HEK293 (cell line): ENCODE data around the gene NELL1.

Source experiments
- TCF7L2 ChIP-seq: IDR thresholded peaks from 2 replicates; pipeline ENCODE4 v1.6.1; 2011; ENCODE audit warnings: low read depth, mild to moderate bottlenecking, inconsistent platforms, low read length, moderate library complexity, borderline replicate concordance
- ZNF132 ChIP-seq: fragments of 450-650 bp; formaldehyde crosslinking; IDR thresholded peaks from 2 replicates; pipeline ENCODE4 v1.5.1; 2017; ENCODE audit warnings: missing biosample characterization, missing genetic modification characterization, borderline replicate concordance
- ZNF394 ChIP-seq: fragments of 450-650 bp; formaldehyde crosslinking; IDR thresholded peaks from 2 replicates; pipeline ENCODE4 v1.5.1; 2016; ENCODE audit warnings: missing biosample characterization, missing genetic modification characterization, mild to moderate bottlenecking, moderate library complexity, borderline replicate concordance
- ZNF549 ChIP-seq: fragments of 450-650 bp; IDR thresholded peaks from 2 replicates; pipeline ENCODE4 v1.5.1; 2018; ENCODE audit warnings: missing biosample characterization, missing genetic modification characterization, mild to moderate bottlenecking, inconsistent platforms, moderate library complexity
- ZNF621 ChIP-seq: fragments of 450-650 bp; formaldehyde crosslinking; IDR thresholded peaks from 2 replicates; pipeline ENCODE4 v1.5.1; 2017; ENCODE audit warnings: missing biosample characterization, missing genetic modification characterization
- ZNF658 ChIP-seq: fragments of 450-650 bp; formaldehyde crosslinking; IDR thresholded peaks from 2 replicates; pipeline ENCODE4; 2016; ENCODE audit warnings: missing biosample characterization, missing genetic modification characterization
- ZNF670 ChIP-seq: fragments of 450-650 bp; formaldehyde crosslinking; IDR thresholded peaks from 2 replicates; pipeline ENCODE4 v1.5.1; 2016; ENCODE audit warnings: missing biosample characterization, missing genetic modification characterization, low read depth
- TF ChIP-seq, protein P1 (sequence below): fragments of 450-650 bp; formaldehyde crosslinking; conservative IDR thresholded peaks from 2 replicates; pipeline ENCODE4 v1.5.1; 2016; ENCODE audit warnings: low read depth, missing biosample characterization, missing genetic modification characterization
- TF ChIP-seq, protein P2 (sequence below): fragments of 450-650 bp; formaldehyde crosslinking; IDR thresholded peaks from 2 replicates; pipeline ENCODE4 v1.5.1; 2016; ENCODE audit warnings: missing biosample characterization, missing genetic modification characterization
- TF ChIP-seq, protein P3 (sequence below): fragments of 450-650 bp; formaldehyde crosslinking; IDR thresholded peaks from 2 replicates; pipeline ENCODE4 v1.5.1; 2016; ENCODE audit warnings: missing biosample characterization, missing genetic modification characterization
- TF ChIP-seq, protein P4 (sequence below): fragments of 450-650 bp; formaldehyde crosslinking; IDR thresholded peaks from 2 replicates; pipeline ENCODE4 v1.5.1; 2016; ENCODE audit warnings: missing biosample characterization, missing genetic modification characterization

DNA sequence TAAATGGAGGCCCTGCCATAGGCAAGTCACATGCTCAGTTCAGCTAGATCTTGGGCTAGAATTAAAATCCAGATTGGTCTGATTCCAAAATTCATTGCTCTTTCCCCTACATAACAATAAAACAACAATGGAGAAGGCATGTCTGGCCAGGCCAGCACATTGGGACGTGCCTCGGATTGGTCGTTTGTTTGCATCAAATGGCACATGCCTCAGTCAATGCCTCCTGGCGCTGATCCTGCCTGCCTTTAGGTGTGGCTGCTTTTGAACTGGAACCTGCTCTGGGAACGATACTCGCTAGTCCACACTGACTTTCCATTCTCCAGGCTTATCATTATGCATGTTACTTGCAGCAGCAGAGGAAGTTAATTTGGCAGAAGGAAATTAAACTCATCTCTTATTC lies 322.1 kb downstream of the NELL1 start:
- TF ChIP-seq, protein P1, sequence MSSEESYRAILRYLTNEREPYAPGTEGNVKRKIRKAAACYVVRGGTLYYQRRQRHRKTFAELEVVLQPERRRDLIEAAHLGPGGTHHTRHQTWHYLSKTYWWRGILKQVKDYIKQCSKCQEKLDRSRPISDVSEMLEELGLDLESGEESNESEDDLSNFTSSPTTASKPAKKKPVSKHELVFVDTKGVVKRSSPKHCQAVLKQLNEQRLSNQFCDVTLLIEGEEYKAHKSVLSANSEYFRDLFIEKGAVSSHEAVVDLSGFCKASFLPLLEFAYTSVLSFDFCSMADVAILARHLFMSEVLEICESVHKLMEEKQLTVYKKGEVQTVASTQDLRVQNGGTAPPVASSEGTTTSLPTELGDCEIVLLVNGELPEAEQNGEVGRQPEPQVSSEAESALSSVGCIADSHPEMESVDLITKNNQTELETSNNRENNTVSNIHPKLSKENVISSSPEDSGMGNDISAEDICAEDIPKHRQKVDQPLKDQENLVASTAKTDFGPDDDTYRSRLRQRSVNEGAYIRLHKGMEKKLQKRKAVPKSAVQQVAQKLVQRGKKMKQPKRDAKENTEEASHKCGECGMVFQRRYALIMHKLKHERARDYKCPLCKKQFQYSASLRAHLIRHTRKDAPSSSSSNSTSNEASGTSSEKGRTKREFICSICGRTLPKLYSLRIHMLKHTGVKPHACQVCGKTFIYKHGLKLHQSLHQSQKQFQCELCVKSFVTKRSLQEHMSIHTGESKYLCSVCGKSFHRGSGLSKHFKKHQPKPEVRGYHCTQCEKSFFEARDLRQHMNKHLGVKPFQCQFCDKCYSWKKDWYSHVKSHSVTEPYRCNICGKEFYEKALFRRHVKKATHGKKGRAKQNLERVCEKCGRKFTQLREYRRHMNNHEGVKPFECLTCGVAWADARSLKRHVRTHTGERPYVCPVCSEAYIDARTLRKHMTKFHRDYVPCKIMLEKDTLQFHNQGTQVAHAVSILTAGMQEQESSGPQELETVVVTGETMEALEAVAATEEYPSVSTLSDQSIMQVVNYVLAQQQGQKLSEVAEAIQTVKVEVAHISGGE (tag by site-specific recombination), result no peak
- no peak for TF ChIP-seq ZNF132 (tag by site-specific recombination)
- TF ChIP-seq, protein P2, sequence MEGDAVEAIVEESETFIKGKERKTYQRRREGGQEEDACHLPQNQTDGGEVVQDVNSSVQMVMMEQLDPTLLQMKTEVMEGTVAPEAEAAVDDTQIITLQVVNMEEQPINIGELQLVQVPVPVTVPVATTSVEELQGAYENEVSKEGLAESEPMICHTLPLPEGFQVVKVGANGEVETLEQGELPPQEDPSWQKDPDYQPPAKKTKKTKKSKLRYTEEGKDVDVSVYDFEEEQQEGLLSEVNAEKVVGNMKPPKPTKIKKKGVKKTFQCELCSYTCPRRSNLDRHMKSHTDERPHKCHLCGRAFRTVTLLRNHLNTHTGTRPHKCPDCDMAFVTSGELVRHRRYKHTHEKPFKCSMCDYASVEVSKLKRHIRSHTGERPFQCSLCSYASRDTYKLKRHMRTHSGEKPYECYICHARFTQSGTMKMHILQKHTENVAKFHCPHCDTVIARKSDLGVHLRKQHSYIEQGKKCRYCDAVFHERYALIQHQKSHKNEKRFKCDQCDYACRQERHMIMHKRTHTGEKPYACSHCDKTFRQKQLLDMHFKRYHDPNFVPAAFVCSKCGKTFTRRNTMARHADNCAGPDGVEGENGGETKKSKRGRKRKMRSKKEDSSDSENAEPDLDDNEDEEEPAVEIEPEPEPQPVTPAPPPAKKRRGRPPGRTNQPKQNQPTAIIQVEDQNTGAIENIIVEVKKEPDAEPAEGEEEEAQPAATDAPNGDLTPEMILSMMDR, result no peak
- no peak for TF ChIP-seq ZNF658 (tag by site-specific recombination)
- no peak for TF ChIP-seq ZNF621 (tag by site-specific recombination)
- TF ChIP-seq, protein P3, sequence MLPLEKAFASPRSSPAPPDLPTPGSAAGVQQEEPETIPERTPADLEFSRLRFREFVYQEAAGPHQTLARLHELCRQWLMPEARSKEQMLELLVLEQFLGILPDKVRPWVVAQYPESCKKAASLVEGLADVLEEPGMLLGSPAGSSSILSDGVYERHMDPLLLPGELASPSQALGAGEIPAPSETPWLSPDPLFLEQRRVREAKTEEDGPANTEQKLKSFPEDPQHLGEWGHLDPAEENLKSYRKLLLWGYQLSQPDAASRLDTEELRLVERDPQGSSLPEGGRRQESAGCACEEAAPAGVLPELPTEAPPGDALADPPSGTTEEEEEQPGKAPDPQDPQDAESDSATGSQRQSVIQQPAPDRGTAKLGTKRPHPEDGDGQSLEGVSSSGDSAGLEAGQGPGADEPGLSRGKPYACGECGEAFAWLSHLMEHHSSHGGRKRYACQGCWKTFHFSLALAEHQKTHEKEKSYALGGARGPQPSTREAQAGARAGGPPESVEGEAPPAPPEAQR (tag by site-specific recombination), result no peak
- TF ChIP-seq ZNF549 (tag by site-specific recombination), result no peak
- TF ChIP-seq, protein P4, sequence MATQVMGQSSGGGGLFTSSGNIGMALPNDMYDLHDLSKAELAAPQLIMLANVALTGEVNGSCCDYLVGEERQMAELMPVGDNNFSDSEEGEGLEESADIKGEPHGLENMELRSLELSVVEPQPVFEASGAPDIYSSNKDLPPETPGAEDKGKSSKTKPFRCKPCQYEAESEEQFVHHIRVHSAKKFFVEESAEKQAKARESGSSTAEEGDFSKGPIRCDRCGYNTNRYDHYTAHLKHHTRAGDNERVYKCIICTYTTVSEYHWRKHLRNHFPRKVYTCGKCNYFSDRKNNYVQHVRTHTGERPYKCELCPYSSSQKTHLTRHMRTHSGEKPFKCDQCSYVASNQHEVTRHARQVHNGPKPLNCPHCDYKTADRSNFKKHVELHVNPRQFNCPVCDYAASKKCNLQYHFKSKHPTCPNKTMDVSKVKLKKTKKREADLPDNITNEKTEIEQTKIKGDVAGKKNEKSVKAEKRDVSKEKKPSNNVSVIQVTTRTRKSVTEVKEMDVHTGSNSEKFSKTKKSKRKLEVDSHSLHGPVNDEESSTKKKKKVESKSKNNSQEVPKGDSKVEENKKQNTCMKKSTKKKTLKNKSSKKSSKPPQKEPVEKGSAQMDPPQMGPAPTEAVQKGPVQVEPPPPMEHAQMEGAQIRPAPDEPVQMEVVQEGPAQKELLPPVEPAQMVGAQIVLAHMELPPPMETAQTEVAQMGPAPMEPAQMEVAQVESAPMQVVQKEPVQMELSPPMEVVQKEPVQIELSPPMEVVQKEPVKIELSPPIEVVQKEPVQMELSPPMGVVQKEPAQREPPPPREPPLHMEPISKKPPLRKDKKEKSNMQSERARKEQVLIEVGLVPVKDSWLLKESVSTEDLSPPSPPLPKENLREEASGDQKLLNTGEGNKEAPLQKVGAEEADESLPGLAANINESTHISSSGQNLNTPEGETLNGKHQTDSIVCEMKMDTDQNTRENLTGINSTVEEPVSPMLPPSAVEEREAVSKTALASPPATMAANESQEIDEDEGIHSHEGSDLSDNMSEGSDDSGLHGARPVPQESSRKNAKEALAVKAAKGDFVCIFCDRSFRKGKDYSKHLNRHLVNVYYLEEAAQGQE (tag by site-specific recombination), result no peak
- TF ChIP-seq ZNF394 (tag by site-specific recombination), result no peak
- TF ChIP-seq TCF7L2, result no peak
- TF ChIP-seq ZNF670 (tag by site-specific recombination), result no peak
